ENCODE results near the gene CDT1. TPM values are rescaled to one million over a fixed set of nuclear protein-coding genes. Genes with fewer than 3 reads are reported as not detected.

CDT1 gene
- total RNA-seq, 1 experiment from 2014 or later: 74.1 TPM

DNA sequence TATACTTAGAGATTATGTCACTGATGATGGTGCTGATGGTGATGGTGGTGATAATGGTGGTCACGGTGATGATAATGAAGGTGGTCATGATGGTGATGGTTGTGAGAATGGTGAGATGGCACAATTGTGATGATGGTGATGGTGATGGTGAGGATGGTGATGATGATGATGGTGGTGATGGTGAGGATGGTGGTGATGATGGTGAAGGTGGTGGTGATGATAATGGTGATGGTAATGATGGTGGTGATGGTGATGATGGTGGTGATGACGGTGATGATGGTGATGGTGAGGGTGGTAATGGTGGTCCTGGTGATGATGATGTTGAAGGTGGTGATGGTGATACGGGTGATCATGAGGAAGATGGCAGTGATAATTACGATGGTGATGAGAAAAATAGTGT is 5.5 kb upstream of the CDT1 start:
- no peak overlapping the region for H2BK5ac ChIP-seq (ENCODE audit: insufficient read length, low read length)
- no peak overlapping the region for H2BK20ac ChIP-seq (ENCODE audit: low read depth, low read length, poor library complexity, severe bottlenecking)

More for the DNA sequence above, 5.5 kb upstream of the CDT1 start:
- Histone ChIP-seq H3K4ac (ENCODE audit: low read depth, low read length) (no peak overlapping the region), H3T11ph (ENCODE audit: low read length) (no peak overlapping the region), H2BK15ac (ENCODE audit: low read depth, low read length) (no peak overlapping the region), H3K4me1 (ENCODE audit: insufficient read depth, low read length) (no peaks in the 10 kb centered on the region), H4K91ac (ENCODE audit: insufficient read length, low read depth, low read length) (no peak overlapping the region), H4K8ac (replicated peaks; ENCODE audit: insufficient read length, low read depth, low read length) (peak overlapping the region; percentile 95), H2BK120ac (ENCODE audit: low read depth, low read length, poor library complexity, severe bottlenecking) (no peak overlapping the region), H3K27me3 (ENCODE audit: insufficient read depth, low read length) (no peaks in the 10 kb centered on the region), H4K5ac (ENCODE audit: insufficient read length, low read depth, low read length) (peak overlapping the region; percentile 93), H3K23ac (ENCODE audit: insufficient read length, low read depth, low read length) (no peak overlapping the region), H3K18ac (ENCODE audit: insufficient read length, low read depth, low read length) (no peak overlapping the region), H3K79me1 (ENCODE audit: insufficient read depth, low read depth, low read length, poor library complexity, severe bottlenecking) (no peaks in the 10 kb centered on the region), H2AFZ (ENCODE audit: low read length) (no peak overlapping the region), H3K79me2 (ENCODE audit: insufficient read depth, low read length) (no peaks in the 10 kb centered on the region), H3K27ac (ENCODE audit: insufficient read length, low read depth, low read length) (no peak overlapping the region), H2BK12ac (ENCODE audit: insufficient read length, low read depth, low read length) (no peak overlapping the region), H3K9me3 (ENCODE audit: control insufficient read depth, low read depth, low read length) (no peaks in the 10 kb centered on the region), H3K56ac (ENCODE audit: insufficient read length, low read depth, low read length) (peak overlapping the region; percentile 74), H4K20me1 (ENCODE audit: control insufficient read depth, insufficient read depth, insufficient read length) (no peaks in the 10 kb centered on the region), H3K23me2 (ENCODE audit: insufficient read length, low read depth, low read length, poor library complexity, severe bottlenecking) (peaks cover 2% of the 10 kb centered on the region), H3K4me2 (ENCODE audit: insufficient read depth, insufficient read length, low read length) (no peak overlapping the region), H3K14ac (ENCODE audit: insufficient read depth, low read length) (no peak overlapping the region), H3K9ac (ENCODE audit: extremely low read depth, insufficient read length, low read length) (no peak overlapping the region), H2AK5ac (ENCODE audit: insufficient read length, low read length) (no peak overlapping the region)
- H3K4me1 Mint-ChIP-seq: peaks cover 0 to 10% of the 10 kb centered on the region in 2 experiments; a peak in 2 of 4 replicates
- no peaks in the 10 kb centered on the region for H3K9me3 Mint-ChIP-seq
- peaks cover 0 to 5% (median 4%) of the 10 kb centered on the region in 3 experiments; a peak in 3 of 7 replicates for H3K36me3 Mint-ChIP-seq (ENCODE audit: insufficient read depth in 1 of 3, low read depth in 3 of 3)
- H3K4me3 Mint-ChIP-seq: no peak overlapping the region
- H3K27ac Mint-ChIP-seq: no peak overlapping the region
- H3K27me3 Mint-ChIP-seq (ENCODE audit: low read depth): peaks cover 4% of the 10 kb centered on the region
- DNase-seq: no peak
- WGBS (ENCODE audit: extremely low coverage, insufficient read length, low lambda C conversion rate): 100% methylated on average over 2 of the region's 4 CpGs
- TF ChIP-seq, protein P1, sequence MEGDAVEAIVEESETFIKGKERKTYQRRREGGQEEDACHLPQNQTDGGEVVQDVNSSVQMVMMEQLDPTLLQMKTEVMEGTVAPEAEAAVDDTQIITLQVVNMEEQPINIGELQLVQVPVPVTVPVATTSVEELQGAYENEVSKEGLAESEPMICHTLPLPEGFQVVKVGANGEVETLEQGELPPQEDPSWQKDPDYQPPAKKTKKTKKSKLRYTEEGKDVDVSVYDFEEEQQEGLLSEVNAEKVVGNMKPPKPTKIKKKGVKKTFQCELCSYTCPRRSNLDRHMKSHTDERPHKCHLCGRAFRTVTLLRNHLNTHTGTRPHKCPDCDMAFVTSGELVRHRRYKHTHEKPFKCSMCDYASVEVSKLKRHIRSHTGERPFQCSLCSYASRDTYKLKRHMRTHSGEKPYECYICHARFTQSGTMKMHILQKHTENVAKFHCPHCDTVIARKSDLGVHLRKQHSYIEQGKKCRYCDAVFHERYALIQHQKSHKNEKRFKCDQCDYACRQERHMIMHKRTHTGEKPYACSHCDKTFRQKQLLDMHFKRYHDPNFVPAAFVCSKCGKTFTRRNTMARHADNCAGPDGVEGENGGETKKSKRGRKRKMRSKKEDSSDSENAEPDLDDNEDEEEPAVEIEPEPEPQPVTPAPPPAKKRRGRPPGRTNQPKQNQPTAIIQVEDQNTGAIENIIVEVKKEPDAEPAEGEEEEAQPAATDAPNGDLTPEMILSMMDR (conservative IDR thresholded peaks at IDR 0.05): no peak

Measured in H9 (cell line).